Measurements from ENCODE around the gene PSME3IP1. TPM values are rescaled to one million over a fixed set of nuclear protein-coding genes. Genes with fewer than 3 reads are reported as not detected.
"Not testable (repeated sequence)": the region's sequence is repeated elsewhere in the genome, so short reads cannot be mapped to it uniquely, and the experiment has no call there.

PSME3IP1 gene
- total RNA-seq, 2 experiments from 2014 or later, result 115 to 137 TPM

DNA sequence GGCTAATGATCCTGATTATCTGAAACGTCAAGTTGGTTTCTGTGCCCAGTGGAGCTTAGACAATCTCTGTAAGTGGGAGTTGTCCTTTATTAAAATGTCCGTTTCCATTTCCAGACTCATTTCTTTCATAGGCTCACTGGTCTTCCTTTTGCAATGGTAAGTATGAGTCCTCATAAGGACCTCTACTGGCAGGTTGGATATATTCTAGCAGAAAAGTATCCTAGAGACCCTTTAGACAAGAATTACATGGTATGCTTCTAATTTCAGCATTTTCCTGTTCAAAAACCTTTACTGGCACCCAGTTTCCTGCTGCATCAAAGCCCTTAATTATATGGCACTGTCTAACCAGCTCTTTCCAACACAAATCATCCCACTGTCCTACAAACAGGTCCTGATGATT is 31.1 kb upstream of the PSME3IP1 start:
- Mint-ChIP-seq H3K27ac (no peak overlapping the region), H3K27me3 (no peaks in the 10 kb centered on the region), H3K4me1 (no peaks in the 10 kb centered on the region), H3K4me3 (no peak overlapping the region), H3K9me3 (peaks cover 41% of the 10 kb centered on the region), H3K36me3 (ENCODE audit: low read depth) (peaks cover 88% of the 10 kb centered on the region)
- ChIA-PET CTCF (no interaction called here), POLR2A (no interaction called here)
- no peak for DNase-seq

DNA sequence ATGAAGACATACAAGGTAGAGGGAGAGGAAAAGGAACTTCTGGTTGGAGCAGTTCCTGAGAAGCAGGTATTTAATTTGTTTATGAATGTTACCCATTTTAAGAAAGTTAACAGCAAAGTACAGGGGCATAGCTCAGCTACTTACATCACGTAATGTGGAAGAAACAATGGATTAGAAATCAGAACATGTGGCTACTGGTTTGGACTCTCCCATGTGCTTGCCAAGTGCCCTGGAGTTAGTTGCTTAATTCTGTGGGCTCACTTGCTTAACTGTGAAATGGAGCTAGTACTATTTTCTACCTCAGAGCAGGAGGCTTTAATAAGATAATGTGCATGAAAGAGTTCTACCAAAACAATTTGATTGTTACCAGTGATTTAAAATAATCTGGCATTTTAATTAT is 27.6 kb upstream of the PSME3IP1 start:
- no peak overlapping the region for H3K4me3 Mint-ChIP-seq
- no peaks in the 10 kb centered on the region for H3K4me1 Mint-ChIP-seq
- DNase-seq, result no peak
- ChIA-PET POLR2A (no interaction called here), CTCF (interaction anchor here (0.7 to 1.4 kb wide), 2 partner anchors 19 to 31 kb away, joined by 3 to 4 read pairs; no protein-coding TSS in a partner anchor)
- no peak overlapping the region for H3K27ac Mint-ChIP-seq
- peaks cover 81% of the 10 kb centered on the region for H3K36me3 Mint-ChIP-seq (ENCODE audit: low read depth)
- H3K9me3 Mint-ChIP-seq, result peaks cover 28% of the 10 kb centered on the region
- H3K27me3 Mint-ChIP-seq, result no peaks in the 10 kb centered on the region

DNA sequence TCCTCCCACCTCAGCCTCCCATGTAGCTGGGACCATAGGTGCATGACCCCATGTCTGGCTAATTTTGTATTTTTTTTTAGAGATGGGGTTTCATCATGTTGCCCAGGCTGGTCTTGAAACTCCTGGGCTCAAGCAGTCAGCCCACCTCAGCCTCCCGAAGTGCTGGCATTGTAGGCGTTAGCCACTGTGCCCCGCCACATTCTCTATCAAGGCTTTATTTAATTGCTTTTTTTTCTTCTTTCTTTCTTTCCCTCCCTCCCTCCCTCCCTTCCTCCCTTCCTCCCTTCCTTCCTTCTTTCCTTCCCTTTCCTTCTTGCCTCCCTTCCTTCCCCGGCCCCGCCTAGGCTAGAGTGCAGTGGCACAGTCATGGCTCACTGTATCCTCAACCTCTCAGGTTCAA is 23.9 kb upstream of the PSME3IP1 start:
- no peak for DNase-seq
- no peaks in the 10 kb centered on the region for H3K27me3 Mint-ChIP-seq
- ChIA-PET CTCF (interaction anchor here (1.2 kb wide), 1 partner anchor 12 kb away, joined by 4 read pairs; no protein-coding TSS in a partner anchor), POLR2A (no interaction called here)
- no peaks in the 10 kb centered on the region for H3K4me1 Mint-ChIP-seq
- H3K36me3 Mint-ChIP-seq (ENCODE audit: low read depth), result peaks cover 66% of the 10 kb centered on the region
- no peak overlapping the region for H3K27ac Mint-ChIP-seq
- H3K4me3 Mint-ChIP-seq, result no peak overlapping the region
- peaks cover 3% of the 10 kb centered on the region for H3K9me3 Mint-ChIP-seq

DNA sequence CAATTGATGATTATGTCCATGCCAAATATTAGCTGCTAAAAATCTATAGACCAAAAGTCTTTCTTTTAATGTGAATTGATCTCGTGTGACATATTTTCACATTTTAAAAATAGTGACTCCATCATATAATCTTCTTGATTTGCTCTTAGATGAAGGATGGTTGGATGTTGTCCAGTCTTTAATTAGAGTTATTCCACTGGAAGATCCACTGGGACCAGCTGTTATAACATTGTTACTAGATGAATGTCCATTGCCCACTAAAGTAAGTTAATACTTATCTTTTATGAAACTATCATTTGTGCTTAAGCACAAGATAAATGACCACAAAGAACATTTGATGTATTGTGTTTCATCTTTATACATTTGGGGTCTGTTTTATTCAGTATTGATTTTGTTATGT is 23.1 kb upstream of the PSME3IP1 start:
- Mint-ChIP-seq H3K27ac (no peak overlapping the region), H3K9me3 (no peaks in the 10 kb centered on the region), H3K27me3 (no peaks in the 10 kb centered on the region), H3K4me1 (no peaks in the 10 kb centered on the region), H3K36me3 (ENCODE audit: low read depth) (peaks cover 57% of the 10 kb centered on the region), H3K4me3 (no peak overlapping the region)
- DNase-seq, result no peak
- ChIA-PET CTCF (interaction anchor here (0.9 to 1.2 kb wide), 2 partner anchors 13 to 133 kb away, joined by 3 to 4 read pairs; no protein-coding TSS in a partner anchor), POLR2A (no interaction called here)

DNA sequence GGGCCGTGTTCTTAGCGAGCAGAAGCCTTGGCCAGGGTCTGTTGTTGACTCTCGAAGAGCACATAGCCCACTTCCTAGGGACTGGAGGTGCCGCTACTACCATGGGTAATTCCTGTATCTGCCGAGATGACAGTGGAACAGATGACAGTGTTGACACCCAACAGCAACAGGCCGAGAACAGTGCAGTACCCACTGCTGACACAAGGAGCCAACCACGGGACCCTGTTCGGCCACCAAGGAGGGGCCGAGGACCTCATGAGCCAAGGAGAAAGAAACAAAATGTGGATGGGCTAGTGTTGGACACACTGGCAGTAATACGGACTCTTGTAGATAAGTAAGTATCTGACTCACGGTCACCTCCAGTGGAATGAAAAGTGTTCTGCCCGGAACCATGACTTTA is 18.8 kb upstream of the PSME3IP1 start:
- H3K27ac Mint-ChIP-seq, result no peak overlapping the region
- H3K36me3 Mint-ChIP-seq (ENCODE audit: low read depth), result peaks cover 30% of the 10 kb centered on the region
- POLR2A ChIA-PET, result no interaction called here
- H3K4me3 Mint-ChIP-seq, result no peak overlapping the region
- DNase-seq, result no peak
- H3K9me3 Mint-ChIP-seq, result no peaks in the 10 kb centered on the region
- no peaks in the 10 kb centered on the region for H3K27me3 Mint-ChIP-seq
- H3K4me1 Mint-ChIP-seq, result no peaks in the 10 kb centered on the region
- CTCF ChIA-PET, result interaction anchor here (1.1 kb wide), 1 partner anchor 10 kb away, joined by 3 read pairs; no protein-coding TSS in a partner anchor

DNA sequence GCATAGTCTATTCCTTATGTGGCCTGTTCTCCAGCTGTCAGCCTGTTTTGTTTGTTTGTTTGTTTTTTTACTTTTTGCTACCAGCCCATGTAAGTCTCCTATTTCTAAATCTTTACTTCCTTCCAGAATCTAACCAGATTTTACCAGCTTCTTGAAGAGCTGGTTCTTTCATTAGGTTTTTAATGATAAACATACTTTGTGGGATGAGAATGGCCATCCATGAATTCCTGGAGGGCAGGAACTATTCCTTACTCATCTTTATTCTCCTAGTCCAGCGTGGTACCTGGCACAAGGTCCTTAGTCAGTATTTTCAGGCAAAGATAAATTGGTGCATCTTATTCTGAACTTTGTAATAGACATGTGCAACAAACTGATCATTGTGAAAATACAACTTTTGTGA is 17.6 kb upstream of the PSME3IP1 start:
- H3K36me3 Mint-ChIP-seq (ENCODE audit: low read depth), result peaks cover 20% of the 10 kb centered on the region

DNA sequence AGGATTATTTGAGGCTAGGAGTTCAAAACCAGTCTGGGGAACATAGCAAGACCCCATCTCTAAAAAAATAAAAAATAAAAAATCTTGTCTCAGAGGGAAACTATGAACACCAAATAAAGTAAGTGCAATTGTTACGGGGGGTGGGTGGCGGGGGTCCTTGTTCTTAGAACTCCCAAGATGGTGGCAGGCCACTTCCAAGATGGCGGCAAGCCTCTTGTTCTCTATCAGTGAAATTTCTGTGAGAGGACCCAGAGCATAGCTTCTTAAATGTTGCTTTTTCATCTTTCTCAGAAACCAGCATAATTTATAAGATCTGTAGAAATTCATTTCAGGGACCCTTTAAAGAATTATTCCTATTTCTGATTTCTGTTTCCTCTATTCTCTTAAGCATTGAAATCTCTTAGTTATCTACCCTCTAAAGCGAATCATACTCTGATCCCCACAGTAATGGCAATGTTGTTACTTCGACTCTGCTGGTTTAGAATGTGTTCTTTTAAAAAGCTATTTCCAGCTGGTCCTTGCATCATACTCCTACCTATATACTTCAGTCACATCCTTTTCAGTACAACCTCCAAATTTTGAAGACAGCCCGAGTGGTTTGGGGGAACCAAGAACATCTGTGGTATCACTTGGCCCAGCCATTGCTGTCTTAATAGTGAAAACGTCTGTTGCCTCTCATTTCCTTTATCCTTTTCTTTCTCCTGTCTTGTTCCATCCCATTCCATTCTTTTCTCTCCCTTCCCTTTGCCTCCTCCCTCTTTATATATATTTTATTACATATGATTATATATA is 16.5 kb upstream of the PSME3IP1 start:
- Mint-ChIP-seq H3K4me3 (no peak overlapping the region), H3K4me1 (peaks cover 1% of the 10 kb centered on the region), H3K36me3 (ENCODE audit: low read depth) (peaks cover 14% of the 10 kb centered on the region), H3K27ac (no peak overlapping the region), H3K27me3 (no peaks in the 10 kb centered on the region), H3K9me3 (no peaks in the 10 kb centered on the region)
- CTCF ChIA-PET, result no interaction called here
- POLR2A ChIA-PET, result no interaction called here
- DNase-seq, result no peak

More for the DNA sequence above, 17.6 kb upstream of the PSME3IP1 start:
- ChIA-PET CTCF (no interaction called here), POLR2A (no interaction called here)
- Mint-ChIP-seq H3K4me1 (peaks cover under 1% of the 10 kb centered on the region), H3K9me3 (no peaks in the 10 kb centered on the region), H3K4me3 (no peak overlapping the region), H3K27me3 (no peaks in the 10 kb centered on the region), H3K27ac (no peak overlapping the region)
- DNase-seq, result no peak

DNA sequence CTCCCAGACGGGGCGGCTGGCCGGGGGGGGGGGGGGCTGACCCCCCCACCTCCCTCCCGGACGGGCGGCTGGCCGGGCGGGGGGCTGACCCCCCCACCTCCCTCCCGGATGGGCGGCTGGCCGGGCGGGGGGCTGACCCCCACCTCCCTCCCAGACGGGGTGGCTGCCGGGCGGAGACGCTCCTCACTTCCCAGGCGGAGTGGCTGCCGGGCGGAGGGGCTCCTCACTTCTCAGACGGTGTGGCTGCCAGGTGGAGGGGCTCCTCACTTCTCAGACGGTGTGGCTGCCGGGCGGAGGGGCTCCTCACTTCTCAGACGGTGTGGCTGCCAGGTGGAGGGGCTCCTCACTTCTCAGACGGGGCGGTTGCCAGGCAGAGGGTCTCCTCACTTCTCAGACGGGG is 15.1 kb upstream of the PSME3IP1 start:
- H3K4me3 Mint-ChIP-seq, POLR2A ChIA-PET, DNase-seq, CTCF ChIA-PET, H3K27ac Mint-ChIP-seq, H3K9me3 Mint-ChIP-seq, H3K27me3 Mint-ChIP-seq, H3K4me1 Mint-ChIP-seq: not testable (repeated sequence)
- peaks cover 11% of the 10 kb centered on the region for H3K36me3 Mint-ChIP-seq (ENCODE audit: low read depth)

DNA sequence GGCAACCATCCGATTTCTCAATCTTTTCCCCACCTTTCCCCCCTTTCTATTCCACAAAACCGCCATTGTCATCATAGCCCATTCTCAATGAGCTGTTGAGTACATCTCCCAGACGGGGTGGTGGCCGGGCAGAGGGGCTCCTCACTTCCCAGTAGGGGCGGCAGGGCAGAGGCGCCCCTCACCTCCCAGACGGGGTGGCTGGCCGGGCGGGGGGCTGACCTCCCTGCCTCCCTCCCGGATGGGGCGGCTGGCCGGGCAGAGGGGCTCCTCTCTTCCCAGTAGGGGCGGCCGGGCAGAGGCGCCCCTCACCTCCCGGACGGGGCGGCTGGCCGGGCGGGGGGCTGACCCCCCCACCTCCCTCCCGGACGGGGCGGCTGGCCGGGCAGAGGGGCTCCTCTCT is 14.5 kb upstream of the PSME3IP1 start:
- H3K27me3 Mint-ChIP-seq; H3K9me3 Mint-ChIP-seq; POLR2A ChIA-PET; H3K4me1 Mint-ChIP-seq; DNase-seq; CTCF ChIA-PET; H3K27ac Mint-ChIP-seq; H3K36me3 Mint-ChIP-seq (ENCODE audit: low read depth); H3K4me3 Mint-ChIP-seq: not testable (repeated sequence)

DNA sequence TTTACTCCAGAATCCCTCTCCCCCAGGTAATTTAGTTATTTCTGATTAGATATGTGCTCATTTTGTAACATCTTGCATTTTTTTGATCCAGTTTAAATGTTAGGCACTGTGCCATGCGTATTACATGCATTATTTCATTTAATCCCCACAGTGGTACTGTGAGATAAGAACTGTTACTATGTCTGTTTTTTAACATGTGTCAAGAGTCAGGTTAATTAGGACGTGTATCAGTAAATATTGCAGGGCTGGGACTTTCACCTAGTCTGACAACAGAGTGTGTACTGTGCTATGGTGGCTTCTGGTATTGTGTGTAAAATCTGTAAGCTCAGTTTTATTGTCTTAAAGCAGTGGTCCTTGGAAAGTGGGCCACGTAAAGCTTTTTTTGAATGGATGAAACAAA is 10.9 kb upstream of the PSME3IP1 start:
- ChIA-PET POLR2A (no interaction called here), CTCF (interaction anchor here (0.9 to 1.3 kb wide), 2 partner anchors 9 to 10 kb away, joined by 3 read pairs; no protein-coding TSS in a partner anchor)
- peaks cover 10% of the 10 kb centered on the region for H3K4me1 Mint-ChIP-seq
- no peak overlapping the region for H3K27ac Mint-ChIP-seq
- H3K36me3 Mint-ChIP-seq (ENCODE audit: low read depth), result peaks cover 4% of the 10 kb centered on the region
- no peak for DNase-seq
- no peaks in the 10 kb centered on the region for H3K9me3 Mint-ChIP-seq
- H3K4me3 Mint-ChIP-seq, result no peak overlapping the region
- no peaks in the 10 kb centered on the region for H3K27me3 Mint-ChIP-seq

DNA sequence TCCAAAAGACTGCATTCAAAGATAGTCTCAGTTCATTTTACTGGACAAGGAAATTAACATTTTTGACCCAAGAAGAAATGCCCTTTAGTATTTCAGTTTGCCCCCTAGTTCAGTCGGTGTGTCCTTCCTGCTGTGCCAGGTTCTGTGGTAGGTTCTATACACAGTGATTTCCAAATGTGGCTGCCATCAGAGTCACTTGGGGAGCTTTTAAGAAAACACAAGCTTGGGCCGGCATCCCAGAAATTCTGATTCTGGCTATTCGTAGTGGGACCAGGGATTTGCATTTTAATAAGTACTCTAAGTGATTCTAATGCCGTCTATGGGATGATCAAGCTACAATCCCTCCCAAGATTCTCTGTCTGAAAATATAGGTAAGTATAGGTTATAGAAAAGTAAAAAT is 10.4 kb upstream of the PSME3IP1 start:
- Mint-ChIP-seq H3K4me1 (peaks cover 10% of the 10 kb centered on the region), H3K4me3 (no peak overlapping the region), H3K36me3 (ENCODE audit: low read depth) (peaks cover 2% of the 10 kb centered on the region), H3K9me3 (no peaks in the 10 kb centered on the region), H3K27ac (no peak overlapping the region), H3K27me3 (no peaks in the 10 kb centered on the region)
- no peak for DNase-seq
- ChIA-PET CTCF (interaction anchor here (0.9 to 1.3 kb wide), 2 partner anchors 9 to 10 kb away, joined by 3 read pairs; no protein-coding TSS in a partner anchor), POLR2A (no interaction called here)

DNA sequence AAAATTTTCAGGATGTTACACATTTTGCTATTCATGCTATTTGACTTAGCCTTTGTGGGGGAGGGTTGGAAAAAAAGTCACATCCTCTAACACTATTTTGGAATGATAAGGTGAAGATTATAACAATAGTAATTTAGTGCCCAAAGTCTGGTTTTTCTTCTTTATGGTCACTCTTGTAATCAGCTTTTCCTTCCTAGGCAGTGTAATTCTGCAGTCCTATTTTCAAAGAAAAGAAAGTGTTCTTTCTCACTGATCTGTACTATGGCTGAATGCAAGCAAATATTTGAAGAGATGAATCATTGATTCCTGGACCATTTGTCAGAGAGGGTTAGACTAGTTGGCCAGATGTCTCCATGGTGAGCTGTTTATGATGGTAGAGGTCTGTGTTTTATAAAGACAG is 8.7 kb upstream of the PSME3IP1 start:
- Mint-ChIP-seq H3K4me3 (no peak overlapping the region), H3K27me3 (no peaks in the 10 kb centered on the region), H3K4me1 (peaks cover 14% of the 10 kb centered on the region), H3K27ac (no peak overlapping the region), H3K36me3 (ENCODE audit: low read depth) (peaks cover 6% of the 10 kb centered on the region), H3K9me3 (no peaks in the 10 kb centered on the region)
- CTCF ChIA-PET, result interaction anchor here (1.0 kb wide), 1 partner anchor 11 kb away, joined by 3 read pairs; no protein-coding TSS in a partner anchor
- POLR2A ChIA-PET, result no interaction called here
- DNase-seq, result no peak

DNA sequence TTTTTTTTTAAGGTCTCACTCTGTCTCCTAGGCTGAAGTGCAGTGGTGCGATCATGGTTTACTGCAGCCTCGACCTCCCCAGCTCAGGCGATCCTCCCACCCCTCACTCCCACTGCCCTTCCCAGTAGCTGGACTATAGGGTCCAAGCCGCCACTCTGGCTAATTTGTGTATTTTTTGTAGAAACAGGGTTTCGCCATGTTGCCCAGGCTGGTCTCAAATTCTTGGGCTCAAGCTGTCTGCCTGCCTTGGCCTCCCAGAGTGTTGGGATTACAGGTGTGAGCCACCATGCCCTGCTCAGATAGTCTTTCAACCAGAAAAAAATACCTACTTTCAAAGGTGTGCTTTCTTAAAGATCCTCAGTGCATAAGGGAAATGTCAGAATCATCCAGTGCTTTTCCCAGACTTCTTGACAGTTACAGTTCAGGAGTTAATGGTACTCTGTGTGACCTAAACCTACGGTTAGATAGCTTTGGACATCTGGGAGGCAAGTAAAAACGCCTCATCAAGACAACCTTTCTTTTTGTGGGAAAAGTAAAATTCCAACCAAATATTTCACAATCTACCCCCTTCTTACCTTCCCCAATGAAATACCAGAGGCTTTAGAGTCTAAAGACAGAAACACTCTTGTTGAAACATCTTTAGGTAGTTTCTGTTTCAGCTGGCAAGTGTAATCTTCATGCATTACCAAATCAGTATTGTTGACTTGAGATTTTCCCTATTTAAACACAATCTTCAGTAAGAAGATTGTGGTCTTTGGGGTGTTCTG is 7.1 kb upstream of the PSME3IP1 start:
- no peak for DNase-seq
- ChIA-PET CTCF (no interaction called here), POLR2A (no interaction called here)
- Mint-ChIP-seq H3K9me3 (no peaks in the 10 kb centered on the region), H3K36me3 (ENCODE audit: low read depth) (peaks cover 8% of the 10 kb centered on the region), H3K4me1 (peaks cover 25% of the 10 kb centered on the region), H3K27me3 (no peaks in the 10 kb centered on the region), H3K27ac (no peak overlapping the region), H3K4me3 (no peak overlapping the region)
